PC-9 (cell line): Measurements from ENCODE around the gene VIPR1.

ENCODE experiments used
- CTCF ChIP-seq: fragments of 200-600 bp; sonication (generic); conservative IDR thresholded peaks from 2 replicates; pipeline ENCODE4 v1.6.1; 2017; ENCODE audit warnings: mixed run types, antibody characterized with exemption, mild to moderate bottlenecking, moderate library complexity
- EZH2 ChIP-seq: fragments of 200-600 bp; sonication (generic); IDR thresholded peaks from 2 replicates; pipeline ENCODE4 v1.8.0; 2017; ENCODE audit warnings: antibody characterized with exemption, low read depth

GRCh38 chr3:42493798-42494151, 8.7 kb upstream of the VIPR1 start:
- TF ChIP-seq CTCF (no peak), EZH2 (no peak)
